GM12873 (cell line): ENCODE data around the gene TOMM5.

ENCODE experiments used
- CTCF ChIP-seq: IDR thresholded peaks from 2 replicates; pipeline ENCODE4 v1.5.1; 2012; ENCODE audit warnings: low read depth, mild to moderate bottlenecking, moderate library complexity, low read length, control low read depth; ENCODE audit not compliant: insufficient read depth; ENCODE audit errors: missing control alignments

TOMM5 gene

GRCh38 chr9:37539634-37540033 is 52.8 kb downstream of the TOMM5 start:
- TF ChIP-seq CTCF = no peak
